Measurements from ENCODE around the gene HSFX4.

GRCh38 chrX:149979126-149979644, 49.8 kb downstream of the HSFX4 start:
- TF ChIP-seq CTCF (IDR thresholded peaks at IDR 0.05) (no peak), POLR2A (IDR thresholded peaks at IDR 0.05) (no peak)
